Hepatocyte (in vitro differentiated cells): ENCODE measurements around the gene EPHB2.

Source experiments
- EZH2 ChIP-seq: fragments of 200-600 bp; sonication (generic); IDR thresholded peaks from 2 replicates; pipeline ENCODE4 v1.6.1; 2016; ENCODE audit warnings: antibody characterized with exemption, mild to moderate bottlenecking, borderline replicate concordance
- EZH2phosphoT487 ChIP-seq: fragments of 200-600 bp; sonication (generic); IDR thresholded peaks from one replicate; pipeline ENCODE4 v1.6.1; 2018; ENCODE audit warnings: antibody characterized with exemption, mild to moderate bottlenecking, low read depth, moderate library complexity; ENCODE audit not compliant: unreplicated experiment, severe bottlenecking
- TF ChIP-seq, protein P1 (sequence below): fragments of 200-600 bp; sonication (generic); IDR thresholded peaks from 2 replicates; pipeline ENCODE4 v1.5.1; 2016; ENCODE audit warnings: antibody characterized with exemption, mild to moderate bottlenecking; ENCODE audit not compliant: poor library complexity

DNA sequence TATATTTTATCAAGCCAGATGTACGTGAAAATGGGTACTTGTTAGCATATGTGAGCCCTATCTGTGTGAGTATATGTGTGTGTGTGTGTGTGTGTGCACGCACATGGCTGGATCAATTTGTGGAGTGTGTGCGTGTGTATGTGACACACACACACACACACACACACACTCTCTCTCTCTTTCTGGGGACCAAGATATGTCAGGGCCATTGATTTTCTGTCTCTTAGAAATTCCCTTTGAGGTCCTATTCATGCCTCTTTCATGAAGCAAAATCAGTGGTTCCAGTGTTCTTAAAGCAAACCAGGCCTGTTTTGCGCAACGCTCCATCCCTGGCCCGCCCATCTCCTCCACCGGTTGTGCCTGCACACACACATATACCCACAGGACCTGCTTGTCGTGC, 90.0 kb downstream of the EPHB2 start:
- TF ChIP-seq, protein P1, sequence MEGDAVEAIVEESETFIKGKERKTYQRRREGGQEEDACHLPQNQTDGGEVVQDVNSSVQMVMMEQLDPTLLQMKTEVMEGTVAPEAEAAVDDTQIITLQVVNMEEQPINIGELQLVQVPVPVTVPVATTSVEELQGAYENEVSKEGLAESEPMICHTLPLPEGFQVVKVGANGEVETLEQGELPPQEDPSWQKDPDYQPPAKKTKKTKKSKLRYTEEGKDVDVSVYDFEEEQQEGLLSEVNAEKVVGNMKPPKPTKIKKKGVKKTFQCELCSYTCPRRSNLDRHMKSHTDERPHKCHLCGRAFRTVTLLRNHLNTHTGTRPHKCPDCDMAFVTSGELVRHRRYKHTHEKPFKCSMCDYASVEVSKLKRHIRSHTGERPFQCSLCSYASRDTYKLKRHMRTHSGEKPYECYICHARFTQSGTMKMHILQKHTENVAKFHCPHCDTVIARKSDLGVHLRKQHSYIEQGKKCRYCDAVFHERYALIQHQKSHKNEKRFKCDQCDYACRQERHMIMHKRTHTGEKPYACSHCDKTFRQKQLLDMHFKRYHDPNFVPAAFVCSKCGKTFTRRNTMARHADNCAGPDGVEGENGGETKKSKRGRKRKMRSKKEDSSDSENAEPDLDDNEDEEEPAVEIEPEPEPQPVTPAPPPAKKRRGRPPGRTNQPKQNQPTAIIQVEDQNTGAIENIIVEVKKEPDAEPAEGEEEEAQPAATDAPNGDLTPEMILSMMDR, result no peak
- no peak for TF ChIP-seq EZH2phosphoT487
- no peak for TF ChIP-seq EZH2
